ENCODE results near the gene TMC7. TPM values are rescaled to one million over a fixed set of nuclear protein-coding genes. Genes with fewer than 3 reads are reported as not detected.

The TMC7 gene
- total and polyA plus RNA-seq, 2 of the 13 experiments (the other 11 are each of a cell fraction or from before 2014, with no cell fraction given) = 1.2 to 5.1 TPM

- TF ChIP-seq ZNF276 (CRISPR knock-in tag; IDR thresholded peaks at IDR 0.05; ENCODE audit: low read depth) = no peak
- TF ChIP-seq FOXM1 (CRISPR knock-in tag; IDR thresholded peaks at IDR 0.05) = 0 out of 2 replicates have a peak, but pooled peaks have one; percentile 76
- 0 out of 2 replicates have a peak, but pooled peaks have one; percentile 70 for TF ChIP-seq FIP1L1 (IDR thresholded peaks at IDR 0.05; ENCODE audit: borderline replicate concordance, insufficient read depth, low read depth, low read length)
- no peak for TF ChIP-seq TBP (CRISPR knock-in tag; IDR thresholded peaks at IDR 0.05)
- no peak for TF ChIP-seq ZNF883 (CRISPR knock-in tag; IDR thresholded peaks at IDR 0.05; ENCODE audit: not compliant biosample characterization)
- TF ChIP-seq ZNF772 (CRISPR knock-in tag; IDR thresholded peaks at IDR 0.05) = peak; percentile 98; the same call in 1 of the 2 replicates
- no peak; the same call in 1 of the 2 replicates for TF ChIP-seq ZNF780A (CRISPR knock-in tag; IDR thresholded peaks at IDR 0.05)
- TF ChIP-seq MTA3 (CRISPR knock-in tag; IDR thresholded peaks at IDR 0.05) = no peak
- TF ChIP-seq ZNF709 (CRISPR knock-in tag; IDR thresholded peaks at IDR 0.05) = no peak; the same call in 1 of the 2 replicates
- peak; percentile 57 for TF ChIP-seq TAF1 (CRISPR knock-in tag; IDR thresholded peaks at IDR 0.05)
- no peak for TF ChIP-seq ZNF841 (CRISPR knock-in tag; IDR thresholded peaks at IDR 0.05; ENCODE audit: borderline replicate concordance)
- TF ChIP-seq ZFP62 (CRISPR knock-in tag; IDR thresholded peaks at IDR 0.05) = no peak
- peak; percentile 100 for TF ChIP-seq HOXA3 (CRISPR knock-in tag; IDR thresholded peaks at IDR 0.05)
- TF ChIP-seq ZFP82 (CRISPR knock-in tag; IDR thresholded peaks at IDR 0.05; ENCODE audit: borderline replicate concordance) = peak; percentile 91; the same call in 1 of the 2 replicates
- TF ChIP-seq ZNF589 (CRISPR knock-in tag; conservative IDR thresholded peaks at IDR 0.05) = peak; percentile 71; the same call in 1 of the 2 replicates
- TF ChIP-seq TEAD2 (CRISPR knock-in tag; IDR thresholded peaks at IDR 0.05) = no peak
- no peak for TF ChIP-seq GPBP1L1 (CRISPR knock-in tag; IDR thresholded peaks at IDR 0.05)
- TF ChIP-seq ZNF34 (CRISPR knock-in tag; IDR thresholded peaks at IDR 0.05; ENCODE audit: borderline replicate concordance) = no peak
- no peak; the same call in 1 of the 2 replicates for TF ChIP-seq ZNF205 (CRISPR knock-in tag; IDR thresholded peaks at IDR 0.05)
- TF ChIP-seq ZNF121 (CRISPR knock-in tag; IDR thresholded peaks at IDR 0.05) = peak; percentile 58
- TF ChIP-seq ZGPAT (CRISPR knock-in tag; IDR thresholded peaks at IDR 0.05) = peak; percentile 93
Measured at GRCh38 chr16:19067349-19068236, 83.9 kb downstream of the TMC7 start, which contains the start of gene COQ7 (continued).
